Osteocyte (in vitro differentiated cells): ENCODE results near the gene AEN. TPM values are rescaled to one million over a fixed set of nuclear protein-coding genes. Genes with fewer than 3 reads are reported as not detected.

ENCODE experiments used
- DNase-seq: peaks from one replicate; pipeline ENCODE4 v3.0.0; 2021; ENCODE audit warnings: mixed read lengths; ENCODE audit not compliant: unreplicated experiment; ENCODE audit errors: extremely low spot score
- H3K27ac Mint-ChIP-seq: one replicate; pipeline ENCODE4 v1.8.0; 2021; ENCODE audit warnings: mild to moderate bottlenecking, mixed read lengths; ENCODE audit not compliant: unreplicated experiment
- H3K27me3 Mint-ChIP-seq: one replicate; pipeline ENCODE4 v1.8.0; 2021; ENCODE audit warnings: mixed read lengths; ENCODE audit not compliant: unreplicated experiment
- H3K36me3 Mint-ChIP-seq: one replicate; pipeline ENCODE4 v1.8.0; 2021; ENCODE audit warnings: mixed read lengths; ENCODE audit not compliant: unreplicated experiment
- H3K4me1 Mint-ChIP-seq: one replicate; pipeline ENCODE4 v1.8.0; 2021; ENCODE audit warnings: mixed read lengths; ENCODE audit not compliant: unreplicated experiment
- H3K4me3 Mint-ChIP-seq: one replicate; pipeline ENCODE4 v1.8.0; 2021; ENCODE audit warnings: mild to moderate bottlenecking, moderate library complexity, mixed read lengths; ENCODE audit not compliant: unreplicated experiment
- H3K9me3 Mint-ChIP-seq: one replicate; pipeline ENCODE4 v1.8.0; 2021; ENCODE audit warnings: mixed read lengths; ENCODE audit not compliant: unreplicated experiment
- total RNA-seq: library from RNA; stranded (reverse); gene quantifications from 2 replicates; pipeline ENCODE4 v1.2.1, GENCODE V29; 2021
- TF ChIP-seq, protein P1 (sequence below): fragments of 200-600 bp; sonication (generic); IDR thresholded peaks from 2 replicates; pipeline ENCODE4 v1.5.0; 2021; ENCODE audit warnings: antibody characterized with exemption, mild to moderate bottlenecking, moderate library complexity

The AEN gene
- total RNA-seq, 1 donor from 2014 or later: 25.1 TPM

DNA sequence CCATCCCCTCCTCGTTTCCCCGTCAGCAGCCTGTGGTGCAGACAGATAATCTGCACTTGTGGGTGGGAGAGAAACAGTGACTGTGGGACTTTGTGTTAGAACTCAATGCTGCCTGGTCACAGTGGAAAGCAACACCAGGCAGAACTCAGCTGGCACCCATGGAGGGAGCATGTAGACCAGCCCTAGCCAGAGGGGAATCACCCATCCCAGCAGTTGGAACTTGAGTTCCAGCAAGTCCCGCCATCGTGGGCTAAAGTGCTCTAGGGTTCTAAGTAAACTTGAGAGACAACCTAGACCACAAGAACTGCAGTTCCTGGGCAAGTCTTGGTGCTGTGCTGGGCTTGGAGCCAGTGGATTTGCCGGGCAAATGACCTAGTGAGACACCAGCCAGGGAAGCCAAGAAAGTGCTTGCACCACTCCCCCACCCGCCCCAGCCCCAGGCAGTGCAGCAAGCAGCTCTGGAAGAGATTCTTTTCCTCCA, 42.0 kb downstream of the AEN start:
- no peak overlapping the region for H3K4me3 Mint-ChIP-seq
- DNase-seq: peak; percentile 42
- H3K4me1 Mint-ChIP-seq: peaks cover 59% of the 10 kb centered on the region

DNA sequence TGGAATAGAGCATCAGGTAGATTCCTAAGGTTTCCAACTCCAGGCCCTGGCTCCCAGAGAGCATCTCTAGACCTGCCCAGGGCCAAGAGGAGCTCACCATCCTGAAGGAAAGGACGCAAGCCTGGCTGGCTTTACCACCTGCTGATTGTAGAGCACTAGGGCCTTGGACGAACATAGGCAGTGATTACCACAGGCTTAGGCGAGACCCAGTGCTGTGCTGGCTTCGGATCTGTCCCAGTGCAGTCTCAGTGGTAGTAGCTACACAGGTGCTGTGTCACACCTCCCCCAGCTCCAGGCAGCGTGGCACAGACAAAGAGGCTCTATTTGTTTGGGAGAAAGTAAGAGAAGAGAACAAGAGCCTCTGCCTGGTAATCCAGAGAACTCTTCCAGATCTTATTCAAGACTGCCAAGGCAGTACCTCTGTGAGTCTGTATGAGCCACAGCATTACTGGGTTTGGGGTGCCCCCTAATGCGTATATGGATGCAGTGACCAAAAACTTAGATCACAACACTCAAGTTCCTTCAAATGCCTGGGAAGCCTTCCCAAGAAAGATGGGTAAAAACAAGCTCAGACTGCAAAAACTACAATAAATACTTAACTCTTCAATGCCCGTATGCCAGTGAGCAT, 43.1 kb downstream of the AEN start:
- H3K27me3 Mint-ChIP-seq: peaks cover 5% of the 10 kb centered on the region
- no peak overlapping the region for H3K4me3 Mint-ChIP-seq
- DNase-seq: peak; percentile 63
- H3K4me1 Mint-ChIP-seq: peaks cover 49% of the 10 kb centered on the region
- TF ChIP-seq, protein P1, sequence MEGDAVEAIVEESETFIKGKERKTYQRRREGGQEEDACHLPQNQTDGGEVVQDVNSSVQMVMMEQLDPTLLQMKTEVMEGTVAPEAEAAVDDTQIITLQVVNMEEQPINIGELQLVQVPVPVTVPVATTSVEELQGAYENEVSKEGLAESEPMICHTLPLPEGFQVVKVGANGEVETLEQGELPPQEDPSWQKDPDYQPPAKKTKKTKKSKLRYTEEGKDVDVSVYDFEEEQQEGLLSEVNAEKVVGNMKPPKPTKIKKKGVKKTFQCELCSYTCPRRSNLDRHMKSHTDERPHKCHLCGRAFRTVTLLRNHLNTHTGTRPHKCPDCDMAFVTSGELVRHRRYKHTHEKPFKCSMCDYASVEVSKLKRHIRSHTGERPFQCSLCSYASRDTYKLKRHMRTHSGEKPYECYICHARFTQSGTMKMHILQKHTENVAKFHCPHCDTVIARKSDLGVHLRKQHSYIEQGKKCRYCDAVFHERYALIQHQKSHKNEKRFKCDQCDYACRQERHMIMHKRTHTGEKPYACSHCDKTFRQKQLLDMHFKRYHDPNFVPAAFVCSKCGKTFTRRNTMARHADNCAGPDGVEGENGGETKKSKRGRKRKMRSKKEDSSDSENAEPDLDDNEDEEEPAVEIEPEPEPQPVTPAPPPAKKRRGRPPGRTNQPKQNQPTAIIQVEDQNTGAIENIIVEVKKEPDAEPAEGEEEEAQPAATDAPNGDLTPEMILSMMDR: peak; percentile 32
- no peak overlapping the region for H3K27ac Mint-ChIP-seq
- peaks cover 1% of the 10 kb centered on the region for H3K36me3 Mint-ChIP-seq
- H3K9me3 Mint-ChIP-seq: peaks cover 10% of the 10 kb centered on the region

More for the DNA sequence above, 42.0 kb downstream of the AEN start:
- Mint-ChIP-seq H3K36me3 (peaks cover 1% of the 10 kb centered on the region), H3K27me3 (no peaks in the 10 kb centered on the region), H3K9me3 (peaks cover 5% of the 10 kb centered on the region), H3K27ac (peak overlapping the region; percentile 93)
- TF ChIP-seq, protein P1: no peak

DNA sequence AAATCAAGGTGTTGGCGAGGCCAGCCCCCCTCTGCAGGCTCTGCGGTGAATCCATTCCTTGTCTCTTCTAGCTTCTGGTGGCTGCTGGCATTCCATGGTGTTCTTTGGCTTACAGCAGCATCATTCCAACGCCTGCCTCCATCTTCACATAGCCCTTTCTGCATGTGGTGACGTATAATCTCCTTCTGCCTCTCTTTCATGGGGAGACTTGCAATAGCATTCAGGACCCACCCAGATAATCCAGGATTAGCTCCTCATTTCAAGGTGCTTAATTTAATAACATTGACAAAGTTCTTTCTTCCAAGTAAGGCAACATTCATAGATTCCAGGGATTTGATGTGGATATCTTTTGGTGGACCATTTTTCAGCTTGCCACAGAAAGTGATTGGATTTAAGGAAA, 53.5 kb downstream of the AEN start:
- Mint-ChIP-seq H3K4me1 (no peaks in the 10 kb centered on the region), H3K4me3 (no peak overlapping the region), H3K27ac (no peak overlapping the region), H3K27me3 (peaks cover 54% of the 10 kb centered on the region), H3K9me3 (peaks cover 13% of the 10 kb centered on the region), H3K36me3 (peaks cover 2% of the 10 kb centered on the region)
- no peak for DNase-seq
- TF ChIP-seq, protein P1: no peak

DNA sequence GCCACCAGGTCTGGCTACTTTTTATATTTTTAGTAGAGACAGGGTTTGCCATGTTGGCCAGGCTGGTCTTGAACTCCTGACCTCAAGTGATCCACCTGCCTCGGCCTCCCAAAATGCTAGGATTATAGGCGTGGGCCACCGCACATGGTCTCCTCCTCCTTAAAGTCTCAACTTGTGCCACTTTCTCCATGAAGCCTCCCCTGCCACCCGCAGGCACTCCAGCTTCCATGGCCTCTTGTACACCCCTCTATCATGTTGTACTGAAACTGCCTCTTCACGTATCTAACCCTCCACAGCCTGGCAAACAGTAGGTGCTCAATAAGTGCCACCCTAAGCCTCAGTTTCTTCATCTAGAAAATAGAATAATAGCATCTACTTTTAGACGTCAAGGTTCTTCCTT, 57.6 kb downstream of the AEN start:
- Mint-ChIP-seq H3K27me3 (peaks cover 22% of the 10 kb centered on the region), H3K27ac (no peak overlapping the region), H3K4me1 (peaks cover 7% of the 10 kb centered on the region), H3K9me3 (no peaks in the 10 kb centered on the region), H3K4me3 (no peak overlapping the region), H3K36me3 (no peaks in the 10 kb centered on the region)
- DNase-seq: no peak
- TF ChIP-seq, protein P1: no peak

DNA sequence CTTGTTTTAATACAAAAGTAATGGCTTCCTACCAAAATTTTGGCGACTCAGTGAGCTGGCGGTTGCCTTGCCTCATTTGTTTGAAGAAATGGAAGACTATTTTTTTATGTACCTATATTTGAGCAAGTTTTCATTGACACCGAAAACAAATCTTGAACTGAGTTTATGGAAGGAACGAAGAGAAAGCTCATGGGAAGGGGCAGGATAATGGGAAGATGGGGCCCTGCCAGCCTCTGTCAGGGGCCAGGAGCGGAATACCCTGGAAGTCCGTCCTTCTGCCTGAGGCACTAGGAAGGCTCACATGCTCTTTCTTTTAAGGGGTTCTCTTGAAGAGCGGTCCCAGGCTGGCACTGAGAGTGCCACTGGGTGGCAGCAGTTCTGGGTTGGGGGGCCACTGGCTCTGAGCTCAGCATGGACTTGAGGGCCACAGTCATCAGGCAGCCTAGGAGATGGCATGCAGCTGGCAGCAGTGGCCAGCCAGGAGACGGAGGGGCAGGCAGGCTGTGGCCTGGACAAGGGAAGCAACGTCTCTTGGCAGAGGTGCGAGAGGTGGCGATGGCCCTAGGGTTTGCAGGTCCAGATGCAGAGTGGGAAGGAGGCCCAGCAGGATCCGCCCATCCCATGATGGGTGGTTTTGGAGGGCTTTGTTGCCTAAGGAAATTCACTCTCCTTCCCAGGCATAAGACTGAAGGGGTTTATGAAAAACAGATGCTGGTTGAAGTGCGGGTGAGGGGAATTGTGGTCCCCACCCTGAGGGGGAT, 59.3 kb downstream of the AEN start:
- DNase-seq: no peak
- Mint-ChIP-seq H3K27ac (no peak overlapping the region), H3K4me3 (no peak overlapping the region), H3K27me3 (peaks cover 12% of the 10 kb centered on the region), H3K36me3 (no peaks in the 10 kb centered on the region), H3K4me1 (peaks cover 7% of the 10 kb centered on the region), H3K9me3 (no peaks in the 10 kb centered on the region)
- TF ChIP-seq, protein P1: no peak
